Coronary artery (tissue), 2 donors: Measurements from ENCODE around the gene FAM210A.

ENCODE experiments used
- DNase-seq: peaks from one replicate; pipeline ENCODE4 v3.0.0-alpha.2; 2017; ENCODE audit warnings: low spot score
- H3K27ac ChIP-seq, 2 donors: fragments of 200-600 bp; sonication (generic); one replicate each; pipeline ENCODE4 v1.5.1; 2016 to 2019
- H3K4me3 ChIP-seq: fragments of 200-600 bp; sonication (generic); 2 replicates; pipeline ENCODE4 v1.5.1; 2016; ENCODE audit warnings: mild to moderate bottlenecking, moderate library complexity
- CTCF ChIP-seq: fragments of 200-600 bp; sonication (generic); IDR thresholded peaks from one replicate; pipeline ENCODE4 v1.5.1; 2019; ENCODE audit warnings: antibody characterized with exemption

The FAM210A gene

GRCh38 chr18:13635046-13635445 lies 91.3 kb downstream of the FAM210A start:
- H3K27ac ChIP-seq = no peak overlapping the region
- no peak for DNase-seq
- TF ChIP-seq CTCF = no peak
- no peak overlapping the region for H3K4me3 ChIP-seq

- DNase-seq = no peak
- TF ChIP-seq CTCF = no peak
- Histone ChIP-seq H3K27ac (no peak overlapping the region), H3K4me3 (no peak overlapping the region)
These were observed 92.7 kb downstream of the FAM210A start for GRCh38 chr18:13633700-13634099.

- no peak for TF ChIP-seq CTCF
- no peak overlapping the region for H3K4me3 ChIP-seq
- DNase-seq = no peak
- no peak overlapping the region for H3K27ac ChIP-seq
These were observed 95.6 kb downstream of the FAM210A start for GRCh38 chr18:13630716-13631268.

GRCh38 chr18:13629841-13630715 lies 96.3 kb downstream of the FAM210A start:
- DNase-seq = no peak
- TF ChIP-seq CTCF = no peak
- H3K27ac ChIP-seq = no peak overlapping the region
- H3K4me3 ChIP-seq = no peak overlapping the region

- no peak overlapping the region for H3K4me3 ChIP-seq
- DNase-seq = no peak
- TF ChIP-seq CTCF = no peak
- no peak overlapping the region for H3K27ac ChIP-seq
These were observed 98.1 kb downstream of the FAM210A start for GRCh38 chr18:13628211-13628610.

- no peak for DNase-seq
- H3K27ac ChIP-seq = no peak overlapping the region
- no peak overlapping the region for H3K4me3 ChIP-seq
- no peak for TF ChIP-seq CTCF
These were observed 98.7 kb downstream of the FAM210A start for GRCh38 chr18:13627639-13628038.

GRCh38 chr18:13626544-13626908 lies 99.8 kb downstream of the FAM210A start:
- DNase-seq = no peak
- Histone ChIP-seq H3K4me3 (no peak overlapping the region), H3K27ac (no peak overlapping the region)
- no peak for TF ChIP-seq CTCF
